Mesendoderm (in vitro differentiated cells): ENCODE results near the gene CD7.

Experiments
- DNase-seq: peaks from one replicate; pipeline ENCODE4 v3.0.0; 2013
- H2AK5ac ChIP-seq: 2 replicates; pipeline ENCODE4 v1.6.1; 2013; ENCODE audit warnings: low read length, inconsistent platforms
- H2BK120ac ChIP-seq: 2 replicates; pipeline ENCODE4 v1.6.1; 2013; ENCODE audit warnings: low read depth, mild to moderate bottlenecking, low read length, moderate library complexity, mixed read lengths
- H2BK15ac ChIP-seq: replicated peaks from 2 replicates; pipeline ENCODE4 v1.6.1; 2013; ENCODE audit warnings: low read depth, mild to moderate bottlenecking, moderate library complexity
- H2BK5ac ChIP-seq: 2 replicates; pipeline ENCODE4 v1.6.1; 2013; ENCODE audit warnings: low read length, inconsistent platforms
- H3K18ac ChIP-seq: 2 replicates; pipeline ENCODE4 v1.6.1; 2013; ENCODE audit warnings: mild to moderate bottlenecking, low read length, mixed read lengths
- H3K23ac ChIP-seq: one replicate; pipeline ENCODE4 v1.6.1; 2013; ENCODE audit warnings: low read length
- H3K27ac ChIP-seq: 2 replicates; pipeline ENCODE4 v1.5.1; 2013; ENCODE audit warnings: low read depth, mild to moderate bottlenecking, inconsistent platforms, low read length, moderate library complexity
- H3K27me3 ChIP-seq: 2 replicates; pipeline ENCODE4 v1.6.1; 2013; ENCODE audit warnings: low read length, control low read depth, mild to moderate bottlenecking, inconsistent platforms; ENCODE audit not compliant: insufficient read depth, poor library complexity
- H3K36me3 ChIP-seq: 2 replicates; pipeline ENCODE4 v1.6.1; 2013; ENCODE audit warnings: low read length, inconsistent platforms; ENCODE audit not compliant: control insufficient read depth, insufficient read depth
- H3K4ac ChIP-seq: one replicate; pipeline ENCODE4 v1.6.1; 2013; ENCODE audit warnings: low read depth, mild to moderate bottlenecking, low read length, moderate library complexity
- H3K4me1 ChIP-seq: 2 replicates; pipeline ENCODE4 v1.6.1; 2013; ENCODE audit warnings: low read depth, low read length, inconsistent platforms; ENCODE audit not compliant: control insufficient read depth
- H3K4me2 ChIP-seq: 2 replicates; pipeline ENCODE4 v1.6.1; 2013; ENCODE audit warnings: low read length
- H3K4me3 ChIP-seq: 2 replicates; pipeline ENCODE4 v1.5.1; 2013; ENCODE audit warnings: mild to moderate bottlenecking, low read length
- H3K56ac ChIP-seq: one replicate; pipeline ENCODE4 v1.6.1; 2013; ENCODE audit warnings: low read length
- H3K79me1 ChIP-seq: 2 replicates; pipeline ENCODE4 v1.6.1; 2013; ENCODE audit warnings: low read length, inconsistent platforms
- H3K79me2 ChIP-seq: 2 replicates; pipeline ENCODE4 v1.6.1; 2013; ENCODE audit warnings: mild to moderate bottlenecking, low read length; ENCODE audit not compliant: control insufficient read depth, insufficient read depth
- H3K9ac ChIP-seq: 2 replicates; pipeline ENCODE4 v1.6.1; 2013; ENCODE audit warnings: low read length, inconsistent platforms
- H4K5ac ChIP-seq: one replicate; pipeline ENCODE4 v1.6.1; 2013; ENCODE audit warnings: low read length
- H4K8ac ChIP-seq: one replicate; pipeline ENCODE4 v1.6.1; 2013; ENCODE audit warnings: low read depth, mild to moderate bottlenecking, control low read depth, low read length, moderate library complexity
- WGBS: extraction: QIAGEN DNeasy Blood & Tissue Kit; methylation state at CpG from one replicate; pipeline ENCODE4 v1.1.7; 2013; ENCODE audit warnings: low lambda C conversion rate, missing lambda C conversion rate; ENCODE audit not compliant: insufficient coverage; ENCODE audit errors: extremely low coverage; 5-methylcytosine and 5-hydroxymethylcytosine counted together

The CD7 gene

GRCh38 chr17:82313195-82314011 lies 4.0 kb downstream of the CD7 start:
- H3K18ac ChIP-seq = no peak overlapping the region
- H3K23ac ChIP-seq = no peak overlapping the region
- no peak overlapping the region for H3K4me3 ChIP-seq
- no peak overlapping the region for H4K8ac ChIP-seq
- no peaks in the 10 kb centered on the region for H3K79me1 ChIP-seq
- H2BK15ac ChIP-seq = no peak overlapping the region
- H3K4ac ChIP-seq = no peak overlapping the region
- no peaks in the 10 kb centered on the region for H3K4me1 ChIP-seq
- no peak overlapping the region for H2BK120ac ChIP-seq
- no peak overlapping the region for H3K56ac ChIP-seq
- H3K36me3 ChIP-seq = no peaks in the 10 kb centered on the region
- H3K27me3 ChIP-seq = no peaks in the 10 kb centered on the region
- DNase-seq = no peak
- no peak overlapping the region for H2AK5ac ChIP-seq
- H3K4me2 ChIP-seq = no peak overlapping the region
- H4K5ac ChIP-seq = no peak overlapping the region
- H3K27ac ChIP-seq = no peak overlapping the region
- no peaks in the 10 kb centered on the region for H3K79me2 ChIP-seq
- no peak overlapping the region for H3K9ac ChIP-seq
- no CpG with 5 or more reads among the region's 28 CpGs for WGBS
- no peak overlapping the region for H2BK5ac ChIP-seq

GRCh38 chr17:82311971-82312370 lies 5.4 kb downstream of the CD7 start:
- H2AK5ac ChIP-seq = no peak overlapping the region
- H2BK15ac ChIP-seq = no peak overlapping the region
- H3K79me2 ChIP-seq = no peaks in the 10 kb centered on the region
- H3K23ac ChIP-seq = no peak overlapping the region
- H2BK120ac ChIP-seq = no peak overlapping the region
- no peaks in the 10 kb centered on the region for H3K36me3 ChIP-seq
- DNase-seq = no peak
- H3K27me3 ChIP-seq = no peaks in the 10 kb centered on the region
- H3K4me2 ChIP-seq = no peak overlapping the region
- no peak overlapping the region for H3K9ac ChIP-seq
- H2BK5ac ChIP-seq = no peak overlapping the region
- no peak overlapping the region for H3K18ac ChIP-seq
- no peaks in the 10 kb centered on the region for H3K4me1 ChIP-seq
- no CpG with 5 or more reads among the region's 13 CpGs for WGBS
- H3K4me3 ChIP-seq = no peak overlapping the region
- H4K5ac ChIP-seq = no peak overlapping the region
- no peaks in the 10 kb centered on the region for H3K79me1 ChIP-seq
- H3K27ac ChIP-seq = no peak overlapping the region
- H3K56ac ChIP-seq = no peak overlapping the region
- no peak overlapping the region for H4K8ac ChIP-seq
- H3K4ac ChIP-seq = no peak overlapping the region

GRCh38 chr17:82310877-82311276 lies 6.5 kb downstream of the CD7 start:
- Histone ChIP-seq H2BK120ac (no peak overlapping the region), H3K36me3 (no peaks in the 10 kb centered on the region), H3K79me2 (no peaks in the 10 kb centered on the region), H3K56ac (no peak overlapping the region), H4K5ac (no peak overlapping the region), H2AK5ac (no peak overlapping the region), H4K8ac (no peak overlapping the region), H3K27ac (no peak overlapping the region), H3K9ac (no peak overlapping the region), H3K4me1 (no peaks in the 10 kb centered on the region), H3K4ac (no peak overlapping the region), H2BK5ac (no peak overlapping the region), H3K79me1 (no peaks in the 10 kb centered on the region), H3K18ac (no peak overlapping the region), H3K4me3 (no peak overlapping the region), H2BK15ac (no peak overlapping the region), H3K27me3 (no peaks in the 10 kb centered on the region), H3K4me2 (no peak overlapping the region), H3K23ac (no peak overlapping the region)
- DNase-seq = no peak
- no CpG with 5 or more reads among the region's 21 CpGs for WGBS

GRCh38 chr17:82309656-82310570 lies 7.5 kb downstream of the CD7 start:
- Histone ChIP-seq H3K36me3 (no peaks in the 10 kb centered on the region), H3K4me3 (no peak overlapping the region), H2BK120ac (no peak overlapping the region), H3K4me1 (no peaks in the 10 kb centered on the region), H3K27ac (no peak overlapping the region), H4K8ac (no peak overlapping the region), H2BK15ac (no peak overlapping the region), H3K9ac (no peak overlapping the region), H3K18ac (no peak overlapping the region), H3K79me1 (no peaks in the 10 kb centered on the region), H4K5ac (no peak overlapping the region), H3K56ac (no peak overlapping the region), H2AK5ac (no peak overlapping the region), H3K4ac (no peak overlapping the region), H2BK5ac (no peak overlapping the region), H3K4me2 (no peak overlapping the region), H3K27me3 (no peaks in the 10 kb centered on the region), H3K79me2 (no peaks in the 10 kb centered on the region), H3K23ac (no peak overlapping the region)
- no CpG with 5 or more reads among the region's 27 CpGs for WGBS
- no peak for DNase-seq

- Histone ChIP-seq H3K36me3 (no peaks in the 10 kb centered on the region), H3K4me1 (no peaks in the 10 kb centered on the region), H3K79me2 (no peaks in the 10 kb centered on the region), H2BK5ac (no peak overlapping the region), H3K27me3 (no peaks in the 10 kb centered on the region), H4K5ac (no peak overlapping the region), H3K4ac (no peak overlapping the region), H3K27ac (no peak overlapping the region), H3K4me3 (no peak overlapping the region), H3K56ac (no peak overlapping the region), H4K8ac (no peak overlapping the region), H2BK15ac (no peak overlapping the region), H3K18ac (no peak overlapping the region), H3K9ac (no peak overlapping the region), H2BK120ac (no peak overlapping the region), H3K79me1 (no peaks in the 10 kb centered on the region), H2AK5ac (no peak overlapping the region), H3K4me2 (no peak overlapping the region), H3K23ac (no peak overlapping the region)
- no CpG with 5 or more reads among the region's 20 CpGs for WGBS
- no peak for DNase-seq
Measured at GRCh38 chr17:82305727-82306300, 11.6 kb downstream of the CD7 start.
